Type B pancreatic cell (in vitro differentiated cells): ENCODE measurements around the gene GNA15. TPM values are rescaled to one million over a fixed set of nuclear protein-coding genes. Genes with fewer than 3 reads are reported as not detected.

Experiments
- DNase-seq: peaks from one replicate; pipeline ENCODE4 v3.0.0; 2021; ENCODE audit warnings: mixed read lengths; ENCODE audit not compliant: unreplicated experiment; ENCODE audit errors: extremely low spot score
- H3K27ac Mint-ChIP-seq: 2 replicates; pipeline ENCODE4 v1.8.0; 2021; ENCODE audit warnings: mild to moderate bottlenecking, mixed read lengths
- H3K27me3 Mint-ChIP-seq: 2 replicates; pipeline ENCODE4 v1.8.0; 2021; ENCODE audit warnings: mixed read lengths
- H3K36me3 Mint-ChIP-seq: 2 replicates; pipeline ENCODE4 v1.8.0; 2021; ENCODE audit warnings: mixed read lengths
- H3K4me1 Mint-ChIP-seq: one replicate; pipeline ENCODE4 v1.8.0; 2021; ENCODE audit warnings: mixed read lengths; ENCODE audit not compliant: unreplicated experiment
- H3K4me3 Mint-ChIP-seq: 2 replicates; pipeline ENCODE4 v1.8.0; 2021; ENCODE audit warnings: mild to moderate bottlenecking, mixed read lengths
- H3K9me3 Mint-ChIP-seq: 2 replicates; pipeline ENCODE4 v1.8.0; 2021; ENCODE audit warnings: mixed read lengths
- CTCF ChIP-seq: fragments of 200-600 bp; sonication (generic); conservative IDR thresholded peaks from 2 replicates; pipeline ENCODE4 v1.5.0; 2021; ENCODE audit warnings: antibody characterized with exemption, mild to moderate bottlenecking
- total RNA-seq: library from RNA; stranded (reverse); gene quantifications from 2 replicates; pipeline ENCODE4 v1.2.1, GENCODE V29; 2021; ENCODE audit warnings: low replicate concordance

Gene GNA15
- total RNA-seq, 1 donor from 2014 or later: 1.6 TPM

- no peak for DNase-seq
- peaks cover 5% of the 10 kb centered on the region for H3K36me3 Mint-ChIP-seq
- TF ChIP-seq CTCF: no peak
- H3K27me3 Mint-ChIP-seq: no peaks in the 10 kb centered on the region
- no peaks in the 10 kb centered on the region for H3K9me3 Mint-ChIP-seq
- H3K4me1 Mint-ChIP-seq: peaks cover under 1% of the 10 kb centered on the region
- H3K27ac Mint-ChIP-seq: no peak overlapping the region
- no peak overlapping the region for H3K4me3 Mint-ChIP-seq
Observed at GRCh38 chr19:3192228-3192635, 56.4 kb downstream of the GNA15 start.

DNA sequence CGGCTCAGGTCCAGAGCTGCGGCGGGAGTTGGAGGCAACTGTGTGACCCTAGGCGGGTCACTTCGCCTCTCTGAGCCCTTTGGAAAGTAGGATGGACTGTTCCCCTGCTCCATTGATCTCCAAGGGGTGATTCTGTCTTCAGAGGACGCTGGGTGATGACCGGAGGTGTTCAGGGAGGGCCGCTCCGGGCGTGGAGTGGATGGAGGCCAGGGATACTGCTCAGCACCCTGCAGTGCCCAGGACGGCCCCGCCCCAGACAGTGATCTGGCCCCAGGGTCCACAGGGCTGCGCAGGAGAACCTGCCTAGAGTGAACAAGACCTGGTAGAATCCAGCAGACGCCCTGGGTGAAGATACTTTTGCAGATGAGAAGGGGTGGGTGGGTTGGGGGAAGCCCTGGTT is 56.9 kb downstream of the GNA15 start:
- Mint-ChIP-seq H3K27me3 (no peaks in the 10 kb centered on the region), H3K4me1 (no peaks in the 10 kb centered on the region), H3K4me3 (no peak overlapping the region), H3K27ac (no peak overlapping the region), H3K36me3 (peaks cover 5% of the 10 kb centered on the region), H3K9me3 (no peaks in the 10 kb centered on the region)
- no peak for DNase-seq
- TF ChIP-seq CTCF: no peak

DNA sequence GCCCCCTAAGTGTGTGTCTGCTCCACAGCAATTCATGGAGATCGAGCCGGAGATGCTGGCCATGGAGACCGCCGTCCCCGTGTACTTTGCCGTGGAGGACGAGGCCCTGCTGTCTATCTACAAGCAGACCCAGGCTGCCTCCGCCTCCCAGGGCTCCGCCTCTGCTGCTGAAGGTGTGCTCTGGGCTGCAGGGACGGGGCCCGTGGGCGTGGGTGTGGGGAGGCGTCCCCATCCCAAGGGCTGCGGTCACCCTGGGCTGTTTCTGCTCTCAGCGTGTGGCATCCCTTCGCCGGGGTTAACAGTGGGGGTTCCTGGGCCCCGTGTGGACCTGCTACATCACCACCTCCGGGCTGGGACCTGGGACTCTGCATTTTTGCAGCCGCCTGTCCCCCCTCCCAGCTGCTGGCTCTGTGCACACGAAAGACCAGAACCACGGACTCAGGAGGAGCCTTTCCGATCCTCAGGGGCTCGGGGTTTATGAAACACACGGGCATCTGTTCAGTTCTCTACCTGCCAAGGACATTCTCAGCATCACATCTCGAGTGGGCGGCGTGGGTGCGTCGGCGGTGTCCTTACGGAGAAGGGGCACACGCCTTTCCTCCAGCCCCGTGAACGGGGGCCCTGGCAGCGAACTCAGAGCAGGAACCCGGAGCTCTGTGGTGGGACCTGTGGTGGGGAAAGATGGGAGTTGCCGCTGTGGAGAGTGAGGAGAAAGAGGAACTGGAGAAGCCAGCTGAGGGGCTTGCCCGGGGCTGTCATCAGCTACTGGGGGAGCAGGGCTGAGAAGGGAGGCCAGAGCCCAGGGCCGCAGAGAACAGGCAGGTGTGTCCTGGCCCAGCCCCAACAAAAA is 57.6 kb downstream of the GNA15 start:
- H3K27ac Mint-ChIP-seq: no peak overlapping the region
- no peak for TF ChIP-seq CTCF
- H3K4me1 Mint-ChIP-seq: no peaks in the 10 kb centered on the region
- no peak for DNase-seq
- H3K4me3 Mint-ChIP-seq: no peak overlapping the region
- peaks cover 5% of the 10 kb centered on the region for H3K36me3 Mint-ChIP-seq
- H3K9me3 Mint-ChIP-seq: no peaks in the 10 kb centered on the region
- H3K27me3 Mint-ChIP-seq: no peaks in the 10 kb centered on the region

DNA sequence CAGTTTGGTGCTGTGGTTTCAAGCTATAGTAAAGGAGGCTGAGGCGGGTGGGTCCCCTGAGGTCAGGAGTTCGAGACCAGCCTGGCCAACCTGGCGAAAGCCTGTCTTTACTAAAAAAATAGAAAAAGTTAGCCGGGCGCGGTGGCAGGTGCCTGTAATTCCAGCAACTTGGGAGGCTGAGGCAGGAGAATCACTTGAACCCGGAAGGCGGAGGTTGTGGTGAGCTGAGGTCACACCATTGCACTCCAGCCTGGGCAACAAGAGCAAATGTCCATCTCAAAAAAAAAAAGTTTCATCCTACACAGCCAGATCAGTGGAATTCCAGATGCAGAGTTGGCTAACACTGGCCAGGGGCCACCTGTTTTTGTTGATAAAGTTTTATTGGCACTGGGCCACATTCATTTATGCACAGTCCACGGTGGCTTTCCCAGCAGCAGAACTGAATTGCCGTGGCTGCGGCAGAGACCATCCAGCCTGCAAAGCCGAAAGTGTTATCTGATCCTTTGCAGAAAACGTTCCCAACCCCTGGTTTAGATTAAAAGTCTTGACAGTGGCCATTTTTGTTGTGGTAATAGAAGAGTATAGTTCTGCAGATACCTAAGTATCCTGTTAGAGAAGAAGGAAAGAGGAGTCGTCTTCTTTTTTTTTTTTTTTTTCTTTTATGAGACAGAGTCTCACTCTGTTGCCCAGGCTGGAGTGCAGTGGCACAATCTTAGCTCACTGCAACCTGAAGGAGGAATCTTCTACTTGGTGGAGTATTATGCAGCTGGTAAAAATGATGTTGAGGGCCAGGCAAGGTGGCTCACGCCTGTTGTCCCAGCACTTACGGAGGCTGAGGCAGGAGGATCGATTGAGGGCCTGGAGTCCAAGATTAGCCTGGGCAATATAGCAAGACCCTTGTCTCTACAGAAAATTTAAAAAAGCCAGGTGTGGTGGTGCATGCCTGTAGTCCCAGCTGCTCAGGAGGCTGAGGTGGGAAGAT is 58.6 kb downstream of the GNA15 start:
- TF ChIP-seq CTCF: no peak

GRCh38 chr19:3196064-3196932 is 60.5 kb downstream of the GNA15 start:
- H3K9me3 Mint-ChIP-seq: no peaks in the 10 kb centered on the region
- H3K27me3 Mint-ChIP-seq: no peaks in the 10 kb centered on the region
- no peak for DNase-seq
- H3K4me3 Mint-ChIP-seq: no peak overlapping the region
- no peaks in the 10 kb centered on the region for H3K4me1 Mint-ChIP-seq
- no peak overlapping the region for H3K27ac Mint-ChIP-seq
- TF ChIP-seq CTCF: no peak
- peaks cover 5% of the 10 kb centered on the region for H3K36me3 Mint-ChIP-seq

More for the DNA sequence above, 58.6 kb downstream of the GNA15 start:
- Mint-ChIP-seq H3K4me3 (no peak overlapping the region), H3K9me3 (no peaks in the 10 kb centered on the region), H3K27me3 (no peaks in the 10 kb centered on the region), H3K36me3 (peaks cover 5% of the 10 kb centered on the region), H3K4me1 (no peaks in the 10 kb centered on the region), H3K27ac (no peak overlapping the region)
- no peak for DNase-seq
